T-helper 22 cell (primary cell): ENCODE measurements around the gene RABL6.
"Not testable (repeated sequence)": the region's sequence is repeated elsewhere in the genome, so short reads cannot be mapped to it uniquely, and the experiment has no call there.

ENCODE experiments used
- DNase-seq: peaks from one replicate; pipeline ENCODE4 v3.0.0-alpha.2; 2020; ENCODE audit warnings: low read depth

Gene RABL6

GRCh38 chr9:136857166-136857565 lies 49.4 kb downstream of the RABL6 start:
- no peak for DNase-seq

GRCh38 chr9:136857581-136858412 lies 50.0 kb downstream of the RABL6 start:
- DNase-seq = no peak

GRCh38 chr9:136858452-136858843 lies 50.7 kb downstream of the RABL6 start:
- DNase-seq = no peak

GRCh38 chr9:136858844-136859757 lies 51.4 kb downstream of the RABL6 start:
- DNase-seq = no peak

GRCh38 chr9:136860529-136860928 lies 52.8 kb downstream of the RABL6 start:
- DNase-seq = no peak

GRCh38 chr9:136860933-136861873 lies 53.5 kb downstream of the RABL6 start:
- DNase-seq = no peak

- no peak for DNase-seq
Measured at GRCh38 chr9:136861874-136862457, 54.2 kb downstream of the RABL6 start.

GRCh38 chr9:136862849-136863622 lies 55.3 kb downstream of the RABL6 start:
- no peak for DNase-seq

GRCh38 chr9:136863623-136864273 lies 56.0 kb downstream of the RABL6 start:
- no peak for DNase-seq

- DNase-seq = no peak
Measured at GRCh38 chr9:136865041-136865767, 57.5 kb downstream of the RABL6 start.

- no peak for DNase-seq
Measured at GRCh38 chr9:136865768-136866103, 58.0 kb downstream of the RABL6 start.

- DNase-seq = not testable (repeated sequence)
Measured at GRCh38 chr9:136866898-136867421, 59.2 kb downstream of the RABL6 start.

- DNase-seq = no peak
Measured at GRCh38 chr9:136867480-136867879, 59.7 kb downstream of the RABL6 start.

GRCh38 chr9:136867917-136868316 lies 60.2 kb downstream of the RABL6 start:
- DNase-seq = no peak

GRCh38 chr9:136868644-136869043 lies 60.9 kb downstream of the RABL6 start:
- DNase-seq = no peak

GRCh38 chr9:136869611-136870010 lies 61.9 kb downstream of the RABL6 start:
- not testable (repeated sequence) for DNase-seq

- no peak for DNase-seq
Measured at GRCh38 chr9:136875155-136875554, 67.4 kb downstream of the RABL6 start.

GRCh38 chr9:136876476-136876875 lies 68.7 kb downstream of the RABL6 start:
- no peak for DNase-seq

GRCh38 chr9:136880651-136881050 lies 72.9 kb downstream of the RABL6 start:
- no peak for DNase-seq
